ENCODE results near the gene PRMT7.

GRCh38 chr16:68372381-68372720 lies 61.5 kb downstream of the PRMT7 start:
- TF ChIP-seq, protein P1, sequence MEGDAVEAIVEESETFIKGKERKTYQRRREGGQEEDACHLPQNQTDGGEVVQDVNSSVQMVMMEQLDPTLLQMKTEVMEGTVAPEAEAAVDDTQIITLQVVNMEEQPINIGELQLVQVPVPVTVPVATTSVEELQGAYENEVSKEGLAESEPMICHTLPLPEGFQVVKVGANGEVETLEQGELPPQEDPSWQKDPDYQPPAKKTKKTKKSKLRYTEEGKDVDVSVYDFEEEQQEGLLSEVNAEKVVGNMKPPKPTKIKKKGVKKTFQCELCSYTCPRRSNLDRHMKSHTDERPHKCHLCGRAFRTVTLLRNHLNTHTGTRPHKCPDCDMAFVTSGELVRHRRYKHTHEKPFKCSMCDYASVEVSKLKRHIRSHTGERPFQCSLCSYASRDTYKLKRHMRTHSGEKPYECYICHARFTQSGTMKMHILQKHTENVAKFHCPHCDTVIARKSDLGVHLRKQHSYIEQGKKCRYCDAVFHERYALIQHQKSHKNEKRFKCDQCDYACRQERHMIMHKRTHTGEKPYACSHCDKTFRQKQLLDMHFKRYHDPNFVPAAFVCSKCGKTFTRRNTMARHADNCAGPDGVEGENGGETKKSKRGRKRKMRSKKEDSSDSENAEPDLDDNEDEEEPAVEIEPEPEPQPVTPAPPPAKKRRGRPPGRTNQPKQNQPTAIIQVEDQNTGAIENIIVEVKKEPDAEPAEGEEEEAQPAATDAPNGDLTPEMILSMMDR (IDR thresholded peaks at IDR 0.05) = no peak
- no peak for TF ChIP-seq EZH2 (IDR thresholded peaks at IDR 0.05; ENCODE audit: borderline replicate concordance, insufficient read depth, low read depth, low read length, poor library complexity, severe bottlenecking)
